Neural progenitor cell (in vitro differentiated cells): Measurements from ENCODE around the gene BMP5. TPM values are rescaled to one million over a fixed set of nuclear protein-coding genes. Genes with fewer than 3 reads are reported as not detected.
A peak's percentile ranks its signal among the peaks of the same experiment; 100 is the strongest.

Source experiments
- DNase-seq: peaks from one replicate; pipeline ENCODE4 v3.0.0-alpha.2; 2016; ENCODE audit warnings: low spot score
- H2AFZ ChIP-seq: fragments of 200-600 bp; sonication (generic); replicated peaks from 2 replicates; pipeline ENCODE4 v1.6.1; 2016; ENCODE audit warnings: antibody characterized with exemption
- H3F3A ChIP-seq: fragments of 200-600 bp; sonication (generic); 2 replicates; pipeline ENCODE4 v1.6.1; 2016; ENCODE audit warnings: antibody characterized with exemption, low read depth
- H3K27ac ChIP-seq: fragments of 200-600 bp; sonication (generic); 2 replicates; pipeline ENCODE4 v1.5.1; 2016; ENCODE audit warnings: mild to moderate bottlenecking
- H3K27me3 ChIP-seq: fragments of 200-600 bp; sonication (generic); 2 replicates; pipeline ENCODE4 v1.6.1; 2016; ENCODE audit warnings: mild to moderate bottlenecking, moderate library complexity
- H3K36me3 ChIP-seq: fragments of 200-600 bp; sonication (generic); 2 replicates; pipeline ENCODE4 v1.5.1; 2016
- H3K4me1 ChIP-seq: fragments of 200-600 bp; sonication (generic); 2 replicates; pipeline ENCODE4 v1.6.1; 2016; ENCODE audit warnings: mixed run types
- H3K4me2 ChIP-seq: fragments of 200-600 bp; sonication (generic); 2 replicates; pipeline ENCODE4 v1.6.1; 2016
- H3K4me3 ChIP-seq: fragments of 200-600 bp; sonication (generic); 2 replicates; pipeline ENCODE4 v1.5.1; 2016
- H3K79me2 ChIP-seq: fragments of 200-600 bp; sonication (generic); 2 replicates; pipeline ENCODE4 v1.6.1; 2016; ENCODE audit warnings: low read depth
- H3K9ac ChIP-seq: fragments of 200-600 bp; sonication (generic); 2 replicates; pipeline ENCODE4 v1.6.1; 2016
- H3K9me3 ChIP-seq: fragments of 200-600 bp; sonication (generic); 2 replicates; pipeline ENCODE4 v1.5.1; 2016; ENCODE audit warnings: low read depth
- H4K20me1 ChIP-seq: fragments of 200-600 bp; sonication (generic); 2 replicates; pipeline ENCODE4 v1.6.1; 2016; ENCODE audit warnings: low read depth
- H3K27ac Mint-ChIP-seq: 3 replicates; pipeline ENCODE4 v1.8.0; 2021; ENCODE audit warnings: mixed read lengths
- H3K27me3 Mint-ChIP-seq: 2 replicates; pipeline ENCODE4 v1.8.0; 2022; ENCODE audit warnings: low read depth, mild to moderate bottlenecking, inconsistent platforms, moderate library complexity, mixed read lengths; ENCODE audit not compliant: insufficient read depth
- H3K36me3 Mint-ChIP-seq: 3 replicates; pipeline ENCODE4 v1.8.0; 2021; ENCODE audit warnings: mixed read lengths
- H3K4me1 Mint-ChIP-seq: 3 replicates; pipeline ENCODE4 v1.8.0; 2021; ENCODE audit warnings: mixed read lengths
- H3K4me3 Mint-ChIP-seq: 3 replicates; pipeline ENCODE4 v1.8.0; 2021; ENCODE audit warnings: mild to moderate bottlenecking, moderate library complexity, mixed read lengths
- H3K9me3 Mint-ChIP-seq: 3 replicates; pipeline ENCODE4 v1.8.0; 2020; ENCODE audit warnings: mixed read lengths
- CTCF ChIP-seq: fragments of 200-600 bp; sonication (generic); IDR thresholded peaks from 2 replicates; pipeline ENCODE4 v1.5.1; 2017; ENCODE audit warnings: antibody characterized with exemption, mild to moderate bottlenecking
- EZH2 ChIP-seq: fragments of 200-600 bp; sonication (generic); IDR thresholded peaks from 2 replicates; pipeline ENCODE4 v1.6.1; 2017; ENCODE audit warnings: antibody characterized with exemption, mild to moderate bottlenecking, moderate library complexity
- EZH2phosphoT487 ChIP-seq: fragments of 200-600 bp; sonication (generic); IDR thresholded peaks from 2 replicates; pipeline ENCODE4 v1.6.1; 2017; ENCODE audit warnings: antibody characterized with exemption
- total RNA-seq: library from RNA; depleted of rRNA; stranded (reverse); fragments of >200 nt; gene quantifications from 2 replicates; pipeline ENCODE4 v1.2.3, GENCODE V29; 2015; ENCODE audit warnings: low replicate concordance

BMP5 gene
- total RNA-seq: 1.2 and 1.5 TPM in 2 replicates

- Mint-ChIP-seq H3K4me3 (peak within 1 kb of the TSS; percentile 81), H3K4me1 (peaks cover 20% of the 10 kb centered on the region), H3K27ac (peak within 1 kb of the TSS; percentile 2), H3K27me3 (no peaks in the 10 kb centered on the region), H3K36me3 (no peaks in the 10 kb centered on the region), H3K9me3 (no peaks in the 10 kb centered on the region)
- peak within 1 kb of the TSS; percentile 73 for H3K27ac ChIP-seq
- H3K9me3 ChIP-seq: no peaks in the 10 kb centered on the region
- no peaks in the 10 kb centered on the region for H4K20me1 ChIP-seq
- H3K79me2 ChIP-seq: peaks cover 9% of the 10 kb centered on the region
- H3K4me2 ChIP-seq: peak within 1 kb of the TSS; percentile 67
- peak within 1 kb of the TSS; percentile 28 for H3K4me3 ChIP-seq
- no peak within 1 kb of the TSS for H3K9ac ChIP-seq
- H3K4me1 ChIP-seq: peaks cover 51% of the 10 kb centered on the region
- H3F3A ChIP-seq: peaks cover 13% of the 10 kb centered on the region
- peak within 1 kb of the TSS; percentile 13 for H2AFZ ChIP-seq
- TF ChIP-seq EZH2phosphoT487: no peak
- no peak for TF ChIP-seq CTCF
- TF ChIP-seq EZH2: no peak
- H3K27me3 ChIP-seq: no peaks in the 10 kb centered on the region
- no peaks in the 10 kb centered on the region for H3K36me3 ChIP-seq
- peak; percentile 66 for DNase-seq
Measured at GRCh38 chr6:55875400-55875799, at the start of gene BMP5. TSS of gene BMP5 (minus strand) at chr6:55875590. CDS start at chr6:55874865, 725 bp downstream.

GRCh38 chr6:55922406-55922805 lies 47.0 kb upstream of the BMP5 start:
- no peak overlapping the region for H3K4me2 ChIP-seq
- no peaks in the 10 kb centered on the region for H3K9me3 Mint-ChIP-seq
- no peak overlapping the region for H3K27ac ChIP-seq
- H3K4me3 ChIP-seq: no peak overlapping the region
- H3K36me3 Mint-ChIP-seq: no peaks in the 10 kb centered on the region
- DNase-seq: no peak
- no peaks in the 10 kb centered on the region for H3K4me1 Mint-ChIP-seq
- H3K9ac ChIP-seq: no peak overlapping the region
- H4K20me1 ChIP-seq: no peaks in the 10 kb centered on the region
- no peaks in the 10 kb centered on the region for H3K36me3 ChIP-seq
- no peak for TF ChIP-seq EZH2
- TF ChIP-seq EZH2phosphoT487: no peak
- no peak for TF ChIP-seq CTCF
- H3K27ac Mint-ChIP-seq: no peak overlapping the region
- H3K9me3 ChIP-seq: no peaks in the 10 kb centered on the region
- H3F3A ChIP-seq: no peaks in the 10 kb centered on the region
- H3K27me3 Mint-ChIP-seq: no peaks in the 10 kb centered on the region
- H3K27me3 ChIP-seq: no peaks in the 10 kb centered on the region
- no peaks in the 10 kb centered on the region for H3K4me1 ChIP-seq
- H2AFZ ChIP-seq: no peak overlapping the region
- H3K4me3 Mint-ChIP-seq: no peak overlapping the region
- no peaks in the 10 kb centered on the region for H3K79me2 ChIP-seq

GRCh38 chr6:55919716-55920308 lies 44.4 kb upstream of the BMP5 start:
- H3K4me3 Mint-ChIP-seq: no peak overlapping the region

More at GRCh38 chr6:55919716-55920308, 44.4 kb upstream of the BMP5 start:
- Mint-ChIP-seq H3K36me3 (no peaks in the 10 kb centered on the region), H3K27ac (no peak overlapping the region), H3K9me3 (no peaks in the 10 kb centered on the region), H3K4me1 (no peaks in the 10 kb centered on the region), H3K27me3 (no peaks in the 10 kb centered on the region)
- no peak overlapping the region for H3K4me2 ChIP-seq
- no peaks in the 10 kb centered on the region for H3K27me3 ChIP-seq
- H3K9ac ChIP-seq: no peak overlapping the region
- no peak overlapping the region for H3K4me3 ChIP-seq
- H3K4me1 ChIP-seq: no peaks in the 10 kb centered on the region
- TF ChIP-seq CTCF (no peak), EZH2 (no peak), EZH2phosphoT487 (no peak)
- no peaks in the 10 kb centered on the region for H3K36me3 ChIP-seq
- H2AFZ ChIP-seq: peak overlapping the region; percentile 18
- no peak overlapping the region for H3K27ac ChIP-seq
- no peaks in the 10 kb centered on the region for H4K20me1 ChIP-seq
- no peaks in the 10 kb centered on the region for H3K9me3 ChIP-seq
- no peak for DNase-seq
- no peaks in the 10 kb centered on the region for H3F3A ChIP-seq
- no peaks in the 10 kb centered on the region for H3K79me2 ChIP-seq
